ENCODE measurements around the gene CGRRF1.

Gene CGRRF1

DNA sequence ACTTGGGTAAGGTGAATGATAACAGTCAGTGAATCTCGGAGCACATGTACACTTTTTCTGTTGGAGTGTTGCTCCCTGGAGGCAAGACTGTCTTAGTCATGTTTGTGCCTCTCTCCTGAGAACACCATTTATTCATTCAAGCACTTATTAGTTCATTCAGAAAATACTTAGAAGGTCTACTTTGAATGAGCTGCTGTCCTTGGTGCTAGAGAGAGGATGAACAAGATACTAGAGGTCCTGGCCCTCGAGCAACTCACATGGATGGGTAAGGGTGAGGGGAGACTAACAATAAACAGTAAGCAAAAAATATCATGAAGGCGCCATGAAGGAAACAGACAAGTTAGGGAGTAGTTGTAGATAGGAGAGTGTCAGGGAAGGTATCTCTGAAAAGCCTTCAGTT lies 40.2 kb downstream of the CGRRF1 start:
- no peak for DNase-seq

DNA sequence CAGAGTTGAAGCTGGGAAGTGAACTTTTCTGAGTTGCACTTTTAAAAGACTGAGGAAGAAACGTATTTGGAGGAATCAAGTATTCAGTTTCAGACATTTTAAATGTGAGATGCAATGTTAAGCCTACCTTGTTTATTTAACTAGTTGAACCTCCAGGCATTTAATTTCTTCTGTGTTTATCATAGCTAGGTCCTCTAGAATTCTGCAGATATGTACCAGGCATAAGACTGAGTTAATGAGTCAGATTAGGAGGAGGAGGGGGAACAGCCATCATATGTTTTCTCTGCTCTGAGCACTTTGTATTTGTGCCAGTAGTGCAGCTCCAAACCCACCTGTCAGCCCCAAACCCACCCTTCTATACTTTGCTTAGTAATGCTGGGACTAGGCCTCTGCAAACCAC lies 40.8 kb downstream of the CGRRF1 start:
- no peak for DNase-seq

DNA sequence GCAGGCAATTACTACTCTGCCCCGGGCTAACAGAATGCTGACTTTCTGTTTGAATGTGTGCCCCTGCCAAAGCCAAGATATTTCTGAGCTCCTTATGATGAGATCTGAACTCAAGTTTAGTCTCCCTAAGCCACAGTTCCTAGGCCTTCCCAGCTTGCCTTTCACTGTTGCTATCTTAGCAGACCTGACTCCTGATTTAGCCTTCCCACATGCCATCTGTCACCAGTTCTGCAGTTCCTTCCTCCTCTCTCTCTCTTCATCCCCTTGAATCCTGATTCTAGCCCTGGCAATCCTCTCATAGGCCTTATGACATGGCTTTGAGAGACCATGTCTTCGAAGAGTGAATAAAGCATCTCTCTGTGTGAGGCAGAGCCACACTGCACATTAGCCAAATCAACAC lies 44.7 kb downstream of the CGRRF1 start:
- DNase-seq: no peak

DNA sequence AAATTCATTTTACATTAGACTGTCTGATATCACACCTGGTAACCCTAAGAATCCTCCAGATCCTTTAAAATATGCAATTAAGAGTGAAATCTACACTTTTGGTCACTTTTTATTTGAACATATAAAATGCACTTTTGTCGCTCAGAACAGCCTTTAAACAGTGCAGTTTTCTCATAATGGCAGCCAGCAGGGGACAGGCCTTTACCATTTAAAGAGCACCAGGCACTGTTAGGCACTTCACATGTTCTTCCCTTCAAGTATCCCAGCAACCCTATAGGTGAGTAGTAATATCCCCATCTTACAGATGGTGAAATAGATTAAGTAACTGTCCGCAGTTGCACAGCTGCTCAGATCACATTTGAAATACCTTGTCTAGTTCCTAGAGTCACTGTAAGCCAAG lies 45.9 kb downstream of the CGRRF1 start:
- DNase-seq: no peak

DNA sequence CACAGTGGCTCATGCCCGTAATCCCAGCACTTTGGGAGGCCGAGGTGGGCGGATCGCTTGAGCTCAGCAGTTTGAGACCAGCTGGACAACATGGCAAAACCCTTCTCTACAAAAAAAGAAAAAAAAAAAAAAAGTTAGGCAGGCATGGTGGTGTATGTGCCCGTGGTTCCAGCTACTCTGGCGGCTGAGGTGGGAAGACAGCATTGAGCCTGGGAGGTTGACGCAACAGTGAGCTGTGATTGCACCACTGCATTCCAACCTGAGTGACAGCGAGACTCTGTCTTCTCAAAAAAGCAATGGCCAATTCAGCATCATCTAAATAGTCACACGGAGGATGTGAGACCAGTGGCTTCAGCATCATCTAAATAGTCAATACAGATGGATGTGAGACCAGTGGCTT lies 46.8 kb downstream of the CGRRF1 start:
- no peak for DNase-seq

DNA sequence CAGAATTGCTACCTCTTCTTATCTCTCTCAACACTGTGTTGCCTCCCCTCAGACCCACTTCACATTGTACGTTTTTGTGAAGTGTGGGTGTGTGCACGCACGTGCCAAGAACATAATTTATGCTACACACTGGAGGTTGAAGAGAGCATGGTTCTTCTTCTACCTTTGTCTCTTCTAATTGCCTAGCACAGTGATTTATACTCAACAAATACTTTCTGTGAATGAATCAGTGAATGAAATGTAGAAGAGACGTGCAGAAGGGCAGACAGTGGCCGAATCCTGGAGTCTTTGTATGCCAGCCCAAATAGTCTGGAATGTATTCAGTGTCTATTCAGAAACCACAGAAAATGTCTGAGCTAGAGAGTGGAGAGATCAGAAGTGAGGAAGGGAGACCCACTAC lies 52.6 kb downstream of the CGRRF1 start:
- no peak for DNase-seq

DNA sequence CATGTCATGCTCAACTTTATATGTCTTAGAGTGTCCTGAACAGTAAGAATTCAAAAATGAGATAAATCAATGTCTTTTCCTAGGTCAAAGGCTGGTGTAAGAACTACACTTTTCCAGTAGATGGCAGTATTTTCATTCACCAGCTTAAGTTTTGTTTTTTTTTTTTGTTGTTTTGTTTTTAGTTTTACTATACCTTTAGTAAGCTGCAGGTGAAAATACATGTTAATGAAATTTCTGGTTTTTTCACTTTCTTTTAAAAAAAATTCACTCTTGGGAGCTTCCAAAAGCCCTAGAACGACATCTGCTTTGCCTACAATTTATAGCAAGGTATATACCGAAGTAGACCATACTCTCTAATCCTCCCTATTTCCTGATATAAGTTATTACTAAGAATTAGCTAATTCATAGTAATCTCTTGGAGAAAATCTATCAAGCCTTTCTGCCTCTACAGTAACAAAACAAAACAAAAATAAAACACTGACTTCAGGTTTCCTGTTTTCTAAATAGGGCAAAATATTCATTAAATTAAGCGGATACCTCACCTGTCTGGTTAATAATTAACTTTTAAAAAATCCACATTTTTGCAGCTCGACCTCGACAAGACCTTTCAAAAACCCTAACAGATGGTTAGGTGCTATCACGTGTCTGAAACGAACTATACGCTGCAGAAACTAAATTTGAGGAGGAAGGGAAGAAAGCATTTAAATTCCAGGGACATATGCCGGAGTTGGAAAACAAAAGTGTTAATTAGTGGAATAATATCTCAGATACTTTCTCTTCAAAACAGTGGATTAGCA lies 54.6 kb downstream of the CGRRF1 start:
- peak; percentile 67 for DNase-seq

DNA sequence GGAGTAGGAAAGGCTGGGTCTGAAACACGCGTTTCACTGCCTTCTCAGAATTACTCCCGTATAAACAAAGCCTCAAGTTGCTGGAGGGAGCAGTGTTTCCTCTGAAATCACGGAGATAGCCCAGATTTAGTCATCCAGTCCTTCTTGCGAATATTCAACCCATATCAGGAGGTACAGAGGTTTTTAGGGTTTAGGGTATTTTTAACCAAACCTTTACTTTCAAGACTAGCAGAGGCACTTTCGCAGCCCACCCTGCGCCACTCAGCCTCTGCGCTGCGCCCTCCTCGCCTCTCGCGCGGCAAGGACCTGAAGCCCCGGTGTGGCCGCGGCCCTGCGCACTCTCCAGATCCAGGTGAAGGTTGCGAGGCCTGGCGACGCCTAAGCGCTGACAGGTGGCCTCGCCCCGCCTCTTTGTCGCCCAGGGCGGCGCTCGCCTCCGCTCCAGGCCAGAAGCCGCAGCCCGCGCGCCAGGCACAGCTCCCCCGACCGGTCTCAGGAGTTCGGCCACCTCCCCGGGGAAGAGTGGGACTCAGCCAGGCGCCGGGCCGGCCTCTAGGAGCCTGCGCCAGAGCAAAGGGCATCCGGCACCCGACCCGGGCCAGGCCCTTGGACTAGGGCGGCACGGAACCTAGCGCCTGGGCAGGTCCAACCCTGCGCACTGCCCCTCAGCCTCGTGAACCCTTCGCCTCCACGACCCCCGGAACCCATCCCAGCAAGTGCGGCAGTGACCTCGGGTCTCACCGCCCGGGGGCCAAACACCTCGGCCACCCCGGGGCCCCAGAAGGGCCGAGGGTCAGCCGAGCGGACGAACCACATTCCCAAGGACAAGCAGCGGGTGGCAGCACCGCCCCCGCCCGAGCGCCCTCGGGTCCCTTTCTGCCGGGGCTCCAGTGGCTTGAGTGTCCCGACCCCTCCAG lies 55.4 kb downstream of the CGRRF1 start:
- peak; percentile 67 for DNase-seq

DNA sequence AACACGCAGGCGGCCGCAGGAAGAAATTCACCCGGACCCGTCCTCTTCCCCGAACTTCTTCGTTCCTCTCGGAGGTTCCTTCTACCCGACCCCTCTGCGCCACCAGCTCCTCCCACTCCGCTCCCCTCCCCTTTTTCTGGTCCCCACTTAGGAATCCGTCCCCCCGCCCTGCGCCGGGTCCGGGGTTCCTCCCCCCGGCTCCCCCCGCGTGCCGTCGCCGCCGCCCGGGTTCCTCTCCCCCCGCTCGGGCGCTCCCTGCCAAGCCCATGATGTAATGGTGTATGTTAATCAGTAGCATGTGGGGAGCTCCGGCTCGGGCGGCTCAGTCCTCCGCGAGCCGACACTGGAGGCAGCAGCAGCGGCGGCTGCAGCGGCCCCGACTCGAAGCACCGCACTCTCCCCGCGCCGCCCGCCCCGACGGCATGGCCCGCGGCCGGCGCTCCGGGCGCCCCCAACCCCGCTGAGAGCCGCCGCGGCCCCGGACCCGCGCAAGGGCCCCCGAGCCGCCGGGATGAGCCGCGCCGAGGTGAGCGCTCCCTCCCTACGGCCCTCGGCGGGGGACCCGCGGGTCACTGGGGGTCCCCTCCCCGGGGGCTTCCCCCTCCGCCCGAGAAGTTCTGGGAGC lies 56.2 kb downstream of the CGRRF1 start:
- peak; percentile 88 for DNase-seq

DNA sequence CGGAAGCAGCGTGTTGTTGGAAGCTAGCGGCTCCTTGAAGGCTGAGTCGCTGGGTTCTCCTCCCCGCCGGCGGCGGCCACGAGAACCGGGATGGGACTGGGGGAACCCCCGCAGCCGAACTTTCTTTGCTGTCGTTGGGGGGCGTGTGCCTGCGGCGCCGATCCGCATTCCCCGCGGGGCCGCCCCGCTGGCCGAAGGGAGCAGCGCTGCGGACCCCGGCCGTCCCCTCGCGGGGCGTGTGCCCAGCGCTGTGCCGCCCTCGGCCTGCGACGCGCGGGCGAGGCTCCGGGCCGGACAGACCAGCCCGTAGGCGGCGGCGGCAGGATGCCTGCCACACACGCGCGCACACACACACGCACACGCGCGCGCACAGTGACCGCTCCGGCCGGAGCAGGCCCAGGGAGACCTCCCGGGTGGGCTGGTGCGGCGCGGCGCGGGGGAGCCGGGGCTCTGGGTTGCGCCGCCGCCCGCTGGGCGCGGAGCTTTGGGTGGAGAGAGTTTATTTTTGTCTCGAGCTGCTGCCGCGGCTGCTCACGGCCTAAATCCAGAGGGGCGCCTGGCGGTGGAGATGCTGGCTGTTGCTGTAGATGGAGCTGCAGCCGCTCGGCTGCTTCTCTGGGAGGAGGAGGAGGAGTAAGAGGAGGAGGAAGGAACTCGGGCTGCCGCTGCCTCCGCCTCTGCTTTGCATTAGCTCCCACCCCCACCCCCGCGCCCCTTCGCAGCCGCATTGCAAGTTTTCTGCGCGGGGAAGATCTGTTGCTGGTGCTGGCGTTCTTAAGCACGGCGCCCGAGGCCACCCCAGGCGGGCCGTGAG lies 56.9 kb downstream of the CGRRF1 start, which contains the start of gene SAMD4A:
SAMD4A (plus strand) TSS at position 719 of the 814 bp plus-strand sequence. CDS start 789 bp downstream, outside the sequence.
- peak; percentile 61 for DNase-seq

DNA sequence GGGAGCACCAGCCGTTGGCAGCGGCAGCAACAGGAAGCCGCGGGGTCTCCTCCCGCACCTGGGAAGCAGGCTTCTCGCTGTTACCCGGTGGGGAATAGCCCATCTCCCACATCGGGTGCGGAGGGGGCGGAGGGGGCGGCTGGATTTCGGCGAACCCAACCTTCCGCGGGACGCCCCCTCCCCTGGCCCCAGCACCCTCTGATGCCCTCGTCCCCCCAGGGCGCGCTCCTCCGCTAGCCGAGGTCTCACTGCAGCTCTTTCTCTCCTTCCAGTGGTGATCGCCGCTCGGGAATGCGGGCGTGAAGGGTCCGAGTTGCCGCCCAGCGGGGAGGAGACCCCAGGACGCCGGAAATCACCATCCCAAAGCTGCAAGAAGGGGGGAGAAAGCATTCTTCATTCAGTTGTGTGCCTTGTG lies 57.5 kb downstream of the CGRRF1 start:
- DNase-seq: no peak

DNA sequence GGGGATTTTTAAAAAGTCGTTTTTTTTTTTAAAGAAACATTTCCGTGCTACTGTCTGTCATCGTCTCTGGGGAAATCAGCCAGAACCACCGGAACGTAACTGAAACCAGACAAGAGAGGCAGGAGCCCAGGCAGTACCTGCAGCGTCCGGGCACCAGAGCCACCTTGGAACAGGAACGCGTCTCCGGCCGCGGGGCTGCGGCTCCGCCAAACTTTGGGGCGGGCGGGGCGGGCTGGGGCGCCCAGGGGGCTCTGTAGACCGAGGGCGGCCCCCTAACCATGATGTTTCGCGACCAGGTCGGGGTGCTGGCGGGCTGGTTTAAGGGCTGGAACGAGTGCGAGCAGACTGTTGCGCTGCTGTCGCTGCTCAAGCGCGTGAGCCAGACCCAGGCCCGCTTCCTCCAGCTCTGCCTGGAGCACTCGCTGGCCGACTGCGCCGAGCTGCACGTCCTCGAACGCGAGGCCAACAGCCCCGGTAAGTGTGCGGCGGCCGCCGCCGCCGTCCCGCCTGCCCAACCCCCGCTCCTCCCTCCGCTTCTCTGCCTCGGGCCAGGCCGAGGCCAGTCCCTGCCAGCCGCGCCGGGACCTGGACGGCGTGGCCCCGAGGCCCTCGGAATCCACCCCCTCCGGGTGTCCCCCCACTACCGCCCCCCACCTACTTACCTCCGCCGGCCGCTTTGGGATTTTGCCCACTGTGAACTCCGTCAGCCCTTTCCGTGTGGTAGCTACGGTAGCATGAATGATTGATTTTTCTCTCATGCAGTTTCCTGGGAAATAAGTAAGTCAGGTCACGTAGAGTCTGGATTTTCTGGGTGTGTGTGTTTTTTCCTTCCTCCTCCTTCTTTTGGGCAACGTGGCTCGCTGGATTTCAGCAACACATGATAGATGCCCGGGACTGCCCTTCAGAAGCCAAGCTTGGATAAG lies 58.2 kb downstream of the CGRRF1 start:
- DNase-seq: peak; percentile 49

DNA sequence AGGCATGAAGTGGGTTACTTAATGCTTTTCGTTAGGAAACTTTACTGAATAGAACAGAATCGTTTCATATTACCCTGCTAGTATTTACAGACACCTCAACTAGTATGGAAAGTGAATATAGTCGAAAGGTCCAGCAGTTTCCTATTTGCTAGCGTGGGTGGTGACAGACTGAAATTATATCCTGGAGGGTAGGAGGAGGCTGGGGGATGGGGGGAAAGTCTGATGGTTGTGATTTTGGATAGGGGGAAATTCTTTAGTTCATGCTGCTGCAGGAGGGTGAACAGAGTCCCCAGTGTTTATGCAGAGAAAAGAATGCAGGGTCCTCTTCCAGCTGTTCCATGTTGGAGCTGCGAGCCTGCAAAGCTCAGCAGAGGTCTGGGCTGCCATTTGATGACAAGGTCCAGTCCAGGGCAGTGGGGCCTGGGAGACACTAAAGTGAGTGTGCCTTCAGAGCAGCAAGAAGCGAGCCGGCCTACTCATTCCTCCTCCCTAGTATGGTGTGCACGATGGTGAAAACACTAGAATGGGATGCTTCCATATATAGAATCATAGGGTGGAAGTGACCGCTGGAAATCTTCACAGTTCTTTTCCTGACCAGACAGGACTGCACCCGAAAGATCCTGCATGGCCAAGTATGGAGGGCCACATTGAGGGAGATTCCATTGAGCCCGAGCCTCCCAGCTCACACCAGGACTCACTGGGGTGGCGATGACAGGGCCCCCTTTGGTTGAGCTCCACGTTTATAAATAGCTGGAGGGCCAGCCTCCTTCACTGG lies 59.3 kb downstream of the CGRRF1 start:
- DNase-seq: no peak

DNA sequence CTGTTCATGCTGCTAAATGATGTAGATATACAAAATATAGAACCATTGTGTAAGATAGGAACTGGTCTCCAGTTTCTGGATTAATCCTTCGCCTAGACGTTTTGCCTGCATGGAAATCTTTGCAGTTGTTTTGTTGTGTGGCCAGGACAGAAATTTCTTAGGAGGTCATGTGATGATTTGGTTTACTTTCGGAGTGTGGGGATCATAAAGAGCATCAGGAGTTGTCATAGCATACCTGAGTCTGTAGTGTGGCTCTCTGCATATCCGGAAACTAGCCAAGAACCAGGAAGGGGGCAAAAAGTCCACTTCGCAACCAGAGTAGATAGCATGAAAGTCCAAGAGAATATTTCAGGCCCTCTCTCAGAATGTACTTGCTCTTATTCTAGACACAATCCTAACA lies 60.3 kb downstream of the CGRRF1 start:
- no peak for DNase-seq

DNA sequence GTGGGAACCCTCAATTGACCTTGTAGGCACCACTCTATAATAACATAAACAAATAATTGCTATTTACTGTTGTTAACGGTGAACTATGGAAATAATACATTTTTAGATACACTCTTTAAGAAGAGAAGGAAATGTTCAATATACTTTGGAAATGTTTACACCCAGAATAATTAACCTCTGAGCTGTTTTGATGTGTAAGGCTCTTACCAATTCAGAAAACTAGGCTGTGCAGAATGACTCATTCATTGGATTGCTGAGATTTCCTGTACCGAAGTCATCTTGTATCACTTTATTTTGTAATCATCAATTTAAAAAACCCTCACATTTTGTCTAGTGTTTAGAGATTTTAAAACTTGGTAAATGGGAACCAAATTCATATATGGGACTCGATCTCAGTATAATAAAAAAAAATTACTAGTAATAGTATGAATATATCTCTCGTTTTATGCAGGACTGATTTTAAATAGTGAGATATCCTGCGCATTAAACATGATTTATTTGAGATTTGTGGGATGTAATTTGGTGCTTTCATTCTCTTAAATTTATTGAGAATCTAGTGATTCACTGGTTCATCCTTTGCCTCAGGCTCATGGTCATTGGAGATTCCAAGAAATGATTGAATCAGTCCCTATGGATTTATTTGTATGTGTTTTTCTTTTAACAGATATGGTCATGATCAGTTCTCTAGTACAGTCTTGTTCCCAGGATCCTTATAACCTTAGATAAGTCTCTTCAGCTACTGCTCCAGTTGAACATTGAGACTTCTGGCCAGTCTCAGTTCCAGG lies 61.1 kb downstream of the CGRRF1 start:
- DNase-seq: no peak

DNA sequence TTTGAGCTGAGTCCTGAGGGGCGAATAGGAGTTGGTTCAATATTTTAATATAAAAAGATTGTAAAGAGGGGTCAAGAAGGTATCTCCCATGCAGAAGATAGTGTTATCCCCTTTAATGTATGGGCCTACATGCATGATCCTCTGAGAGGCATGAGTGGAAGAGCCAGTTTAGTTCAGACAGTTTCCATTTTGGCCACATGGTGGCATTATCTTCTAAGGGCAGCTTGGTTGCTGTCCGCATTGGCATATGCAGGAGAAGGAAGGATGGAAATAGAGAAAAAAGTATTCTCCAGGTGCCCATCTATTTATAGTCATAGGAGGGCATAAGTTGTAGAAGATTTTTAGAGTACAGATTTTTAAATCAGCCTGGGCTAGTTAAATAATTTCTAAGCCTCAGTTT lies 62.6 kb downstream of the CGRRF1 start:
- DNase-seq: peak; percentile 24

DNA sequence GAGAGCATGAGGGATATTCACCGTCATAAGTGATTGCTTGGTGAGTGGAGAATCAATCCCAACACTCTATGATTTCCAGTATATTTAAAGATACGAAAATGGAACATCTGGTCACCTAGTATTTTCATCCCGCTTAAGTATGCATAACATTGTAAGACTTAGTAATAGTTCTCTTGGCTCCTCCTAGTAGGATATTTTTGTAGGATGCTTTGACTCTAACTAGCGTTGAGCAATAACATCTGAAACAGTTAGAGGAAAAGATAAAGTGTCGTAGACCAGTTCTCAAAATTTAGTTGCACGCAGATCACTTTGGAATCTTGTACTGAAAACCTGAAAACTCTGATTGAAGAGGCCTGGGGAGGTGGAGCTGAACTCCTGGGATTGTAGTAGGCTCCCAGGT lies 64.8 kb downstream of the CGRRF1 start:
- DNase-seq: no peak

DNA sequence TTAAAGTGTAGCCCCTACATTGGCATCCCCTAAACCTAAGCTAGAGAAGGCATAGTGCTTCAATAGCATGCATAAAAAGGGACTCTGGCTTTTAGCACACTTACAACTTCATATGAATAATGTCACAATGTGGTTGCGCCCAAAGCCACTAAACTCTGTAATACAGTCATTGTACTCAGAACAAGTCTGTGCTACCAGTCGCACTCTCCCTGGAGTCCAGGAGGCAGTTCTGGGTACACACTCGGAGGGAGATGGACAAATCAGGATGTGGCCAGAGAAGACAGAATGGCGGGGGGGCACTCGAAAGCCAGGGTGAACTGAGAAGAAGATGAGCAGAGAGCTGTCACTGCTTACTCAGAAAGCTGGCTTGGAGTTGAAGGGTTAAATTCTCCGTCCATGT lies 67.8 kb downstream of the CGRRF1 start:
- no peak for DNase-seq

DNA sequence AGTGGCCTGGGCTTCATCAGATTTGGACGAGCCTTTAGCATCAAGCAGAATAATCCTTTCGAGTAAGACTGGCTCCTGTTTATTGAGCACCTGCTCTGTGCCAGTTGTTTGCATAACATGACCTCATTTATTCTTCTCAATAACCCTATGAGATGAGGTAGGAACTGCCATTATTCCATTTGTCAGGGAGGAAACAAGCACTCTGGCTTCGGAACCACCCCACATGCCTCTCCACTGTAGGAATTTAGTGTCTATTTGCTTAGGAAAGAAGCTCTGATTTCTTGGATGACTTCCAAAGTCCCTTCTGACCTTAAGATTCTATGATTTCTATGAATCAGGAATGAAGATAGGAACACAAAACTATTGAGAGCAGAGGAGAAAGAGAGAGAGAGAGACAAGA lies 68.3 kb downstream of the CGRRF1 start:
- DNase-seq: no peak

DNA sequence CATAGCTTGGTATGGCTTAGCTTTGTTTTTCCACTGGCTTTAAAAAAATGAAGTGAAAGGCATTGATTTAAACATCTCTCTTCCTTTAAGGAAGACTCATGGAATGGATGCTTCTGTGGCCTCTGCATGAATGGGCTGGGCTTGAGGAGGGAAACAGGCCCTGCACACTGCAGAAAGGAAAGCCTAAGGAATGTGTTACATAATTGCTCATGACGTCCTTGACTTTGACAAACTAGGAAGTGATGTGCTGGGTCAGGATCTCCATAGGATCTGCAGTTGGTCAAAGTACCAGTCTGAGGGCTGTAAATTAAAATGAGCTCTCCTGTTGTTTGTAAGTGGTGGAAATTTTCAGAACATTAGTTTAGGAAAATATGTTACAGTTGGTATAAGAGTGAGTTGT lies 69.9 kb downstream of the CGRRF1 start:
- no peak for DNase-seq
